WTC11 (cell line): ENCODE results near the gene MANF. TPM values are rescaled to one million over a fixed set of nuclear protein-coding genes. Genes with fewer than 3 reads are reported as not detected.

Experiments
- ATF1 ChIP-seq: sonication (generic); formaldehyde crosslinking; IDR thresholded peaks from 2 replicates; pipeline ENCODE4 v1.8.1; 2023; ENCODE audit warnings: mild to moderate bottlenecking, moderate library complexity, missing genetic modification reagents
- ATF2 ChIP-seq: sonication (generic); formaldehyde crosslinking; IDR thresholded peaks from 2 replicates; pipeline ENCODE4 v1.8.1; 2022; ENCODE audit warnings: low read depth, missing genetic modification reagents, borderline replicate concordance
- E2F5 ChIP-seq: sonication (generic); formaldehyde crosslinking; IDR thresholded peaks from 2 replicates; pipeline ENCODE4 v1.8.1; 2022; ENCODE audit warnings: mild to moderate bottlenecking, moderate library complexity, missing genetic modification reagents
- ERG ChIP-seq: fragments of 250-450 bp; sonication (Bioruptor Pico); IDR thresholded peaks from 2 replicates; pipeline ENCODE4 v1.8.0; 2021; ENCODE audit warnings: mild to moderate bottlenecking
- ETV6 ChIP-seq: sonication (generic); formaldehyde crosslinking; IDR thresholded peaks from 2 replicates; pipeline ENCODE4 v1.8.1; 2022; ENCODE audit warnings: mild to moderate bottlenecking, missing genetic modification reagents
- FOXJ3 ChIP-seq: sonication (generic); formaldehyde crosslinking; IDR thresholded peaks from 2 replicates; pipeline ENCODE4 v1.9.0; 2021; ENCODE audit warnings: missing genetic modification reagents, mild to moderate bottlenecking, borderline replicate concordance
- FOXP1 ChIP-seq: sonication (generic); formaldehyde crosslinking; IDR thresholded peaks from 2 replicates; pipeline ENCODE4 v1.8.0; 2022; ENCODE audit warnings: missing genetic modification reagents, mild to moderate bottlenecking, moderate library complexity, borderline replicate concordance
- GTF2I ChIP-seq: fragments of 250-450 bp; sonication (Bioruptor Pico); conservative IDR thresholded peaks from 2 replicates; pipeline ENCODE4 v1.4.0; 2021; ENCODE audit warnings: mild to moderate bottlenecking
- JUN ChIP-seq: sonication (generic); formaldehyde crosslinking; IDR thresholded peaks from 2 replicates; pipeline ENCODE4 v1.8.0; 2023; ENCODE audit warnings: mild to moderate bottlenecking, missing genetic modification reagents
- MAX ChIP-seq: sonication (generic); formaldehyde crosslinking; IDR thresholded peaks from 2 replicates; pipeline ENCODE4 v1.8.0; 2022; ENCODE audit warnings: mild to moderate bottlenecking, missing genetic modification reagents
- NFATC4 ChIP-seq: fragments of 250-450 bp; sonication (Bioruptor Pico); IDR thresholded peaks from 2 replicates; pipeline ENCODE4 v1.9.0; 2021; ENCODE audit warnings: mild to moderate bottlenecking
- NFYB ChIP-seq: sonication (generic); formaldehyde crosslinking; conservative IDR thresholded peaks from 2 replicates; pipeline ENCODE4 v1.8.0; 2022; ENCODE audit warnings: low read depth, missing genetic modification reagents
- NR3C1 ChIP-seq: sonication (generic); formaldehyde crosslinking; conservative IDR thresholded peaks from 2 replicates; pipeline ENCODE4 v1.8.1; 2023; ENCODE audit warnings: low read depth, mild to moderate bottlenecking, missing genetic modification reagents
- RELA ChIP-seq: sonication (generic); formaldehyde crosslinking; IDR thresholded peaks from 2 replicates; pipeline ENCODE4 v1.8.1; 2022; ENCODE audit warnings: missing genetic modification reagents, mild to moderate bottlenecking, borderline replicate concordance
- SOX15 ChIP-seq: fragments of 250-450 bp; sonication (Bioruptor Pico); IDR thresholded peaks from 2 replicates; pipeline ENCODE4 v1.9.0; 2021; ENCODE audit warnings: mild to moderate bottlenecking
- TEAD1 ChIP-seq: sonication (generic); formaldehyde crosslinking; IDR thresholded peaks from 2 replicates; pipeline ENCODE4 v1.8.0; 2022; ENCODE audit warnings: mild to moderate bottlenecking, missing genetic modification reagents
- USF2 ChIP-seq: sonication (generic); formaldehyde crosslinking; IDR thresholded peaks from 2 replicates; pipeline ENCODE4 v1.8.1; 2023; ENCODE audit warnings: mild to moderate bottlenecking, missing genetic modification reagents, moderate library complexity
- ZBTB21 ChIP-seq: sonication (generic); formaldehyde crosslinking; IDR thresholded peaks from 2 replicates; pipeline ENCODE4 v1.8.1; 2023; ENCODE audit warnings: mild to moderate bottlenecking, missing genetic modification reagents, borderline replicate concordance
- ZNF219 ChIP-seq: sonication (generic); formaldehyde crosslinking; IDR thresholded peaks from 2 replicates; pipeline ENCODE4 v1.8.0; 2023; ENCODE audit warnings: missing genetic modification reagents, mild to moderate bottlenecking, borderline replicate concordance
- ZNF232 ChIP-seq: sonication (generic); formaldehyde crosslinking; IDR thresholded peaks from 2 replicates; pipeline ENCODE4 v1.8.0; 2022; ENCODE audit warnings: mild to moderate bottlenecking, missing genetic modification reagents
- ZNF263 ChIP-seq: sonication (generic); formaldehyde crosslinking; IDR thresholded peaks from 2 replicates; pipeline ENCODE4 v1.8.1; 2022; ENCODE audit warnings: low read depth, mild to moderate bottlenecking, moderate library complexity, missing genetic modification reagents
- ZNF425 ChIP-seq: fragments of 250-450 bp; sonication (Bioruptor Pico); conservative IDR thresholded peaks from 2 replicates; pipeline ENCODE4 v1.9.0; 2021; ENCODE audit warnings: mild to moderate bottlenecking
- ZNF512 ChIP-seq: sonication (generic); formaldehyde crosslinking; IDR thresholded peaks from 2 replicates; pipeline ENCODE4 v1.8.1; 2022; ENCODE audit warnings: missing genetic modification reagents, borderline replicate concordance
- ZNF532 ChIP-seq: fragments of 250-450 bp; sonication (Bioruptor Pico); IDR thresholded peaks from 2 replicates; pipeline ENCODE4 v1.9.0; 2021; ENCODE audit warnings: mild to moderate bottlenecking, borderline replicate concordance
- total RNA-seq: library from RNA; stranded (reverse); gene quantifications from 3 replicates; pipeline ENCODE4 v1.2.3, GENCODE V29; 2021

MANF gene
- total RNA-seq, 1 experiment from 2014 or later: 121 TPM

- TF ChIP-seq ZNF263 (no peak), FOXP1 (peak; percentile 2; the same call in 1 of the 2 replicates), ATF2 (CRISPR knock-in tag) (no peak), ZNF219 (0 out of 2 replicates have a peak, but pooled peaks have one; percentile 45), ATF1 (CRISPR knock-in tag) (peak; percentile 36; the same call in 1 of the 2 replicates), ZNF532 (CRISPR knock-in tag) (no peak), JUN (CRISPR knock-in tag) (peak; percentile 80; the same call in 1 of the 2 replicates), ZNF425 (no peak), ETV6 (no peak), NFYB (CRISPR knock-in tag) (no peak), E2F5 (0 out of 2 replicates have a peak, but pooled peaks have one; percentile 39), RELA (no peak), TEAD1 (0 out of 2 replicates have a peak, but pooled peaks have one; percentile 17), NFATC4 (CRISPR knock-in tag) (no peak), USF2 (CRISPR knock-in tag) (no peak), ERG (CRISPR knock-in tag) (no peak), FOXJ3 (CRISPR knock-in tag) (no peak), MAX (CRISPR knock-in tag) (peak; percentile 79), ZBTB21 (CRISPR knock-in tag) (peak; percentile 37; the same call in 1 of the 2 replicates), NR3C1 (CRISPR knock-in tag) (0 out of 2 replicates have a peak, but pooled peaks have one; percentile 54), SOX15 (CRISPR knock-in tag) (no peak), ZNF512 (CRISPR knock-in tag) (no peak), ZNF232 (CRISPR knock-in tag) (no peak), GTF2I (no peak)
These were observed 6.7 kb downstream of the MANF start (continued) for GRCh38 chr3:51391566-51392354.
